HG03025 (cell line): ENCODE results near the gene DNAJC1.
"Not testable (repeated sequence)": the region's sequence is repeated elsewhere in the genome, so short reads cannot be mapped to it uniquely, and the experiment has no call there.

Source experiments
- ATAC-seq: cut with Tn5 transposase; IDR thresholded peaks from one replicate; pipeline ENCODE4 v1.9.1; 2021; ENCODE audit warnings: mild to moderate bottlenecking, moderate library complexity; ENCODE audit not compliant: unreplicated experiment, low FRiP score

The DNAJC1 gene

GRCh38 chr10:21742740-21743412 lies 260.7 kb downstream of the DNAJC1 start:
- no peak for ATAC-seq

- ATAC-seq: no peak
Observed at GRCh38 chr10:21740989-21741388, 262.5 kb downstream of the DNAJC1 start.

- no peak for ATAC-seq
Observed at GRCh38 chr10:21737106-21737505, 266.4 kb downstream of the DNAJC1 start.

GRCh38 chr10:21733710-21734109 lies 269.8 kb downstream of the DNAJC1 start:
- ATAC-seq: no peak

GRCh38 chr10:21732067-21732772 lies 271.3 kb downstream of the DNAJC1 start:
- no peak for ATAC-seq

GRCh38 chr10:21728618-21729017 lies 274.9 kb downstream of the DNAJC1 start:
- no peak for ATAC-seq

GRCh38 chr10:21727452-21728168 lies 275.9 kb downstream of the DNAJC1 start:
- ATAC-seq: no peak

GRCh38 chr10:21726601-21727225 lies 276.8 kb downstream of the DNAJC1 start:
- ATAC-seq: no peak

GRCh38 chr10:21724687-21725367 lies 278.7 kb downstream of the DNAJC1 start:
- ATAC-seq: no peak

GRCh38 chr10:21724020-21724589 lies 279.4 kb downstream of the DNAJC1 start:
- ATAC-seq: no peak

- ATAC-seq: no peak
Observed at GRCh38 chr10:21722209-21722608, 281.3 kb downstream of the DNAJC1 start.

- no peak for ATAC-seq
Observed at GRCh38 chr10:21721000-21721665, 282.4 kb downstream of the DNAJC1 start.

GRCh38 chr10:21720090-21720489 lies 283.4 kb downstream of the DNAJC1 start:
- ATAC-seq: no peak

- no peak for ATAC-seq
Observed at GRCh38 chr10:21719502-21719901, 284.0 kb downstream of the DNAJC1 start.

- ATAC-seq: not testable (repeated sequence)
Observed at GRCh38 chr10:21717437-21718054, 286.0 kb downstream of the DNAJC1 start.

- no peak for ATAC-seq
Observed at GRCh38 chr10:21715531-21716195, 287.9 kb downstream of the DNAJC1 start.

GRCh38 chr10:21712975-21713374 lies 290.6 kb downstream of the DNAJC1 start:
- no peak for ATAC-seq

- ATAC-seq: no peak
Observed at GRCh38 chr10:21707498-21707897, 296.0 kb downstream of the DNAJC1 start.
